ENCODE measurements around the gene ECSCR. TPM values are rescaled to one million over a fixed set of nuclear protein-coding genes. Genes with fewer than 3 reads are reported as not detected.
"Not testable (repeated sequence)": the region's sequence is repeated elsewhere in the genome, so short reads cannot be mapped to it uniquely, and the experiment has no call there.

Gene ECSCR
- total RNA-seq, 2 experiments from 2014 or later: not detected

GRCh38 chr5:139481580-139482049, 19.1 kb upstream of the ECSCR start:
- Histone ChIP-seq H3K9me2 (ENCODE audit: insufficient read depth, low read length) (no peaks in the 10 kb centered on the region), H2AFZ (ENCODE audit: low read length) (no peak overlapping the region), H3K27ac (ENCODE audit: low read depth, low read length, poor library complexity, severe bottlenecking) (no peak overlapping the region), H3K4me2 (ENCODE audit: low read length) (no peak overlapping the region), H4K20me1 (ENCODE audit: insufficient read depth, low read length) (no peaks in the 10 kb centered on the region), H3K4me1 (ENCODE audit: insufficient read depth, low read length, poor library complexity, severe bottlenecking) (peaks cover 10% of the 10 kb centered on the region), H3K79me2 (ENCODE audit: insufficient read depth, low read depth, low read length) (no peaks in the 10 kb centered on the region), H3K36me3 (ENCODE audit: insufficient read depth, low read length) (no peaks in the 10 kb centered on the region), H3K9me3 (ENCODE audit: low read length) (no peaks in the 10 kb centered on the region), H3K4me3 (ENCODE audit: low read depth, low read length, poor library complexity, severe bottlenecking) (no peak overlapping the region)
- DNase-seq (ENCODE audit: low spot score): no peak
- CTCF ChIA-PET (ENCODE audit: unreplicated experiment): no interaction called here
- no TSS peak for BruUV-seq (replicated peaks)
- intact Hi-C loops (cut with micrococcal nuclease; ENCODE audit: unreplicated experiment): no loop called here
- POLR2A ChIA-PET: interaction anchor here (1.1 kb wide), 1 partner anchor 13 kb away, joined by 3 read pairs; no protein-coding TSS in a partner anchor
- TF ChIP-seq CTCF (conservative IDR thresholded peaks at IDR 0.05; ENCODE audit: low read length): no peak
- TF ChIP-seq EZH2phosphoT487 (IDR thresholded peaks at IDR 0.05; ENCODE audit: borderline replicate concordance, low read depth, low read length): no peak

- Histone ChIP-seq H3K4me2 (ENCODE audit: low read length) (no peak overlapping the region), H3K36me3 (ENCODE audit: insufficient read depth, low read length) (no peaks in the 10 kb centered on the region), H2AFZ (ENCODE audit: low read length) (no peak overlapping the region), H3K4me3 (ENCODE audit: low read depth, low read length, poor library complexity, severe bottlenecking) (no peak overlapping the region), H3K9me3 (ENCODE audit: low read length) (no peaks in the 10 kb centered on the region), H3K79me2 (ENCODE audit: insufficient read depth, low read depth, low read length) (no peaks in the 10 kb centered on the region), H3K9me2 (ENCODE audit: insufficient read depth, low read length) (no peaks in the 10 kb centered on the region), H3K4me1 (ENCODE audit: insufficient read depth, low read length, poor library complexity, severe bottlenecking) (peaks cover 10% of the 10 kb centered on the region), H4K20me1 (ENCODE audit: insufficient read depth, low read length) (no peaks in the 10 kb centered on the region), H3K27ac (ENCODE audit: low read depth, low read length, poor library complexity, severe bottlenecking) (no peak overlapping the region)
- ChIA-PET POLR2A (interaction anchor here (1.1 kb wide), 1 partner anchor 13 kb away, joined by 3 read pairs; no protein-coding TSS in a partner anchor), CTCF (ENCODE audit: unreplicated experiment) (no interaction called here)
- TF ChIP-seq EZH2phosphoT487 (IDR thresholded peaks at IDR 0.05; ENCODE audit: borderline replicate concordance, low read depth, low read length): no peak
- no peak for TF ChIP-seq CTCF (conservative IDR thresholded peaks at IDR 0.05; ENCODE audit: low read length)
- DNase-seq (ENCODE audit: low spot score): no peak
- intact Hi-C loops (cut with micrococcal nuclease; ENCODE audit: unreplicated experiment): no loop called here
- no TSS peak for BruUV-seq (replicated peaks)
Observed at GRCh38 chr5:139481122-139481533, 18.6 kb upstream of the ECSCR start.

DNA sequence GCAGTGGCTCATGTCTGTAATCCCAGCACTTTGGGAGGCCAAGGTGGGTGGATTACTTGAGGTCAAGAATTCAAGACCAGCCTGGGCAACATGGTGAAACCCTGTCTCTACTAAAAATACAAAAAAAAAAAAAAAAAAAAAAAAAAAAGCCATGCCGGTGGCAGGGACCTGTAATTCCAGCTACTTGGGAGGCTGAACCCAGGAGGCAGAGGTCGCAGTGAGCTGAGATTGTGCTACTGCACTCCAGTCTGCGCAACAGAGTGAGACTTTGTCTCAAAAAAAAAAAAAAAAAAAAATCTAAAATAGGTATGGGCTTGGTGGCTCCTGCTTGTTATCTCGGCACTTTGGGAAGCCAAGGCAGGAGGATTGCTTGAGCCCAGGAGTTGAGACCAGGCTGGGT, 17.2 kb upstream of the ECSCR start:
- CTCF ChIA-PET (ENCODE audit: unreplicated experiment); DNase-seq (ENCODE audit: low spot score); H4K20me1 ChIP-seq (ENCODE audit: insufficient read depth, low read length); H3K27ac ChIP-seq (ENCODE audit: low read depth, low read length, poor library complexity, severe bottlenecking); H3K4me2 ChIP-seq (ENCODE audit: low read length); H2AFZ ChIP-seq (ENCODE audit: low read length); H3K36me3 ChIP-seq (ENCODE audit: insufficient read depth, low read length); H3K9me3 ChIP-seq (ENCODE audit: low read length); H3K79me2 ChIP-seq (ENCODE audit: insufficient read depth, low read depth, low read length); intact Hi-C loops (cut with micrococcal nuclease; ENCODE audit: unreplicated experiment); H3K4me3 ChIP-seq (ENCODE audit: low read depth, low read length, poor library complexity, severe bottlenecking); H3K4me1 ChIP-seq (ENCODE audit: insufficient read depth, low read length, poor library complexity, severe bottlenecking); BruUV-seq (replicated peaks); H3K9me2 ChIP-seq (ENCODE audit: insufficient read depth, low read length): not testable (repeated sequence)
- POLR2A ChIA-PET: interaction anchor here (0.7 to 0.9 kb wide), 2 partner anchors 84 to 578 kb away, joined by 3 to 4 read pairs; no protein-coding TSS in a partner anchor

DNA sequence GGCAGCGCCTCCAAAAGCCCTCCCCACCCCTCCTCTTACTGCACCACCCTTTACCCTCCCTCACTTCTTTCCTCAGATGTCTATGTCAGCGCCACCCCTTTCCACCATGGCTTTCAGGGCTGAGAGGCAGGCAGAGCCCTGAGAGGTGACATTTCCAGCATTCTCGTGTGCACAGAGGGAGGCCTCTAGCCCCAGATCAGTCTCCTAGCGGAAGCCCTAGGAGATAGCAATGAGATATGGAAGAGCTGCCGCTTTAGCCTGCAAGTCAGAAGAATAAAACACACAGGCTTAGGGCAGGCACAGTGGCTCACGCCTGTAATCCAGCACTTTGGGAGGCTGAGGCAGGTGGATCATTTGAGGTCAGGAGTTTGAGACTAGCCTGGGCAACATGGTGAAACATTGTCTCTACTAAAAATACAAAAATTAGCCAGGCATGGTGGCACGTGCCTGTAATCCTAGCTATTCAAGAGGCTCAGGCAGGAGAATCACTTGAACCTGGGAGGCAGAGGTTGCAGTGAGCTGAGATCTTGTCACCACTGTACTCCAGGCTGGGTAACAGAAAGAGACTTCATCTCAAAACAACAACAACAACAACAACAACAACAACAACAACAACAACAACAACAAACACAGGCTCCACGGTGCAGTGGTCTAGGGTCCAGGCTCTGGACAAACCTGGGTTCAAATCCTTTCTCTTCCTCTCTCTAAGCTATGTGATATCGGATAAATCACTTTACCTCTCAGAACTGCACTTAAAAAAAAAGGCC, 16.3 kb upstream of the ECSCR start:
- H3K27ac ChIP-seq (ENCODE audit: low read depth, low read length, poor library complexity, severe bottlenecking); H3K4me1 ChIP-seq (ENCODE audit: insufficient read depth, low read length, poor library complexity, severe bottlenecking); H3K36me3 ChIP-seq (ENCODE audit: insufficient read depth, low read length); BruUV-seq (replicated peaks); DNase-seq (ENCODE audit: low spot score); H3K4me3 ChIP-seq (ENCODE audit: low read depth, low read length, poor library complexity, severe bottlenecking); CTCF ChIA-PET (ENCODE audit: unreplicated experiment); H3K79me2 ChIP-seq (ENCODE audit: insufficient read depth, low read depth, low read length); intact Hi-C loops (cut with micrococcal nuclease; ENCODE audit: unreplicated experiment); H3K4me2 ChIP-seq (ENCODE audit: low read length); H2AFZ ChIP-seq (ENCODE audit: low read length); H3K9me2 ChIP-seq (ENCODE audit: insufficient read depth, low read length); H4K20me1 ChIP-seq (ENCODE audit: insufficient read depth, low read length); H3K9me3 ChIP-seq (ENCODE audit: low read length): not testable (repeated sequence)
- POLR2A ChIA-PET: interaction anchor here (0.7 to 0.9 kb wide), 3 partner anchors 84 to 835 kb away, joined by 3 to 4 read pairs (median 3); no protein-coding TSS in a partner anchor
